HG03457 (cell line): ENCODE results near the gene NTF3.
"Not testable (repeated sequence)": the region's sequence is repeated elsewhere in the genome, so short reads cannot be mapped to it uniquely, and the experiment has no call there.

Source experiments
- ATAC-seq: cut with Tn5 transposase; IDR thresholded peaks from one replicate; pipeline ENCODE4 v1.9.1; 2021; ENCODE audit warnings: moderate number of reproducible peaks; ENCODE audit not compliant: unreplicated experiment

Gene NTF3

GRCh38 chr12:5524769-5525436 lies 93.0 kb downstream of the NTF3 start:
- ATAC-seq = no peak

GRCh38 chr12:5525783-5526367 lies 94.0 kb downstream of the NTF3 start:
- ATAC-seq = no peak

- no peak for ATAC-seq
Observed at GRCh38 chr12:5533368-5533767, 101.5 kb downstream of the NTF3 start.

GRCh38 chr12:5534426-5535199 lies 102.7 kb downstream of the NTF3 start:
- ATAC-seq = no peak

GRCh38 chr12:5535541-5535940 lies 103.6 kb downstream of the NTF3 start:
- no peak for ATAC-seq

GRCh38 chr12:5537026-5537615 lies 105.2 kb downstream of the NTF3 start:
- not testable (repeated sequence) for ATAC-seq

GRCh38 chr12:5537771-5538170 lies 105.9 kb downstream of the NTF3 start:
- no peak for ATAC-seq
